Umbilical cord (tissue), 2 donors: ENCODE data around the gene DDC. TPM values are rescaled to one million over a fixed set of nuclear protein-coding genes. Genes with fewer than 3 reads are reported as not detected.
"Not testable (repeated sequence)": the region's sequence is repeated elsewhere in the genome, so short reads cannot be mapped to it uniquely, and the experiment has no call there.

ENCODE experiments used
- DNase-seq: peaks from one replicate; pipeline ENCODE4 v3.0.0-alpha.2; 2015; ENCODE audit warnings: low spot score
- total RNA-seq: library from RNA; depleted of rRNA; stranded (reverse); fragments of >200 nt; gene quantifications from one replicate; pipeline ENCODE4 v1.2.3, GENCODE V29; 2014; ENCODE audit warnings: low replicate concordance; ENCODE audit not compliant: insufficient read depth

The DDC gene
- total RNA-seq, 1 donor from 2014 or later = 8.9 TPM

- DNase-seq = no peak
These were observed 8.8 kb downstream of the DDC start for GRCh38 chr7:50556247-50556991.

DNA sequence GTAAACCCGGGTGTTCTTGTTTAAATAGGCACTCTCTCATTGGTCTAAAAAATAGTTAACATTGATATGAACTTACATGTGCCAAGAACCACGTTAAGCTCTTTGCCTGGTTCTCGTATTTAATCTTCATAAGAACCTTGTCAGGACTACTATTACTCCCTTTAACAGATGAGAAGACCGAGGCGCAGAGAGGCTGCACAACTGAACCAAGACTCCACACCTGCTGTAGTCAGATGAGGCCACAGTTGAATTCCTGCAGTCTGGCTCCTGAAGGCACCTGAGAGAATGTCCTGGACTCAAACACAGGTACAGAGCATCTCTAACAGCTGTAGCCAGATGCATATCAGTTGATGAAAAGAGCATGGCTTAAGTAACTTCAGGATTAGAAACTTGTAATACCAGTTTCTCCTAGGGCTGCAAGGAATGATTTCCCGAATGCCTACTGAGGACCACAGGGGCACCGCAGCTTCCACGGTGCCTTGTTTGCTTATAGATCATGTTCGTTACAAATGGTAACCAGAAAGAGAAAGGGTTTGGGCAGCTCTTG lies 9.5 kb downstream of the DDC start:
- no peak for DNase-seq

GRCh38 chr7:50554431-50555322 lies 10.5 kb downstream of the DDC start:
- DNase-seq = no peak

DNA sequence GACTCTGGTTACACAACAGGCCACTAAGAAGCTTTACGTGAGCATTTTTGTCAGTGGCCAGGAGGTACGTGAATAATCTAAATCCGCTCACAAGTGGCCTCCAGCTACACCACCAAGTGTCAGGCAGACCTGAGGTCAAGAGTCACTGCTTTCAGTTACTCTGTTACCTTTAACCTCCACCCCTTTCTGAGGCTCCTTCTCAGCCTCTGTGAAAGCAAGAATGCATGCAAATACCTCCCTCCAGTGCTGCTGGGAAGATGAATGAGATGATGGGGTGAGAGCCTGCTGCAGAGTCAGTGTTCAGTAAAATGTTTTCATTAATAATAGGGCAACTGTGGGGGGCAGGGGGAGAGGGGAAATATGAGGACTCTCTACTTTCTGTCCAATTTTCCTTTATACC lies 11.2 kb downstream of the DDC start:
- DNase-seq = no peak

GRCh38 chr7:50552921-50553320 lies 12.3 kb downstream of the DDC start:
- DNase-seq = peak; percentile 38

GRCh38 chr7:50552139-50552538 lies 13.1 kb downstream of the DDC start:
- DNase-seq = no peak

DNA sequence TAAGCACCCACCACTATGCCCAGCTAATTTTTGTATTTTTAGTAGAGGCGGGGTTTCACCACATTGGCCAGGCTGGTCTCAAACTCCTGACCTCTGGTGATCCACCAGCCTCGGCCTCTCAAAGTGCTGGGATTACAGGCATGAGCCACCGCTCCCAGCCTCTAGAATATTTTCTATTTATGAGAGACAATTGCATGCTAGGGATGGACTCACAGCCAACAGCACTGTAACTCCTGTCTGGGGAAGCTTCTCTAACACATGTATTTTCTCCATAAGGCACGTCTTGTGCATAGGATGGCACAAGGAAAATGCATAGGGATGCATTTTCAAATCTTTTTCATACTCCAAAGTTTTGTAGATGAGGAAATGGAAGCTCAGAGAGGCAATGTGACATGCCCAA lies 19.6 kb downstream of the DDC start:
- DNase-seq = not testable (repeated sequence)

- DNase-seq = no peak
These were observed 20.2 kb downstream of the DDC start for GRCh38 chr7:50544992-50545391.

- DNase-seq = no peak
These were observed 21.3 kb downstream of the DDC start for GRCh38 chr7:50543776-50544442.

GRCh38 chr7:50542132-50542531 lies 23.1 kb downstream of the DDC start:
- DNase-seq = no peak

- no peak for DNase-seq
These were observed 24.2 kb downstream of the DDC start for GRCh38 chr7:50540785-50541579.

- no peak for DNase-seq
These were observed 25.5 kb downstream of the DDC start for GRCh38 chr7:50539725-50540124.

- no peak for DNase-seq
These were observed 26.7 kb downstream of the DDC start for GRCh38 chr7:50538478-50538877.

DNA sequence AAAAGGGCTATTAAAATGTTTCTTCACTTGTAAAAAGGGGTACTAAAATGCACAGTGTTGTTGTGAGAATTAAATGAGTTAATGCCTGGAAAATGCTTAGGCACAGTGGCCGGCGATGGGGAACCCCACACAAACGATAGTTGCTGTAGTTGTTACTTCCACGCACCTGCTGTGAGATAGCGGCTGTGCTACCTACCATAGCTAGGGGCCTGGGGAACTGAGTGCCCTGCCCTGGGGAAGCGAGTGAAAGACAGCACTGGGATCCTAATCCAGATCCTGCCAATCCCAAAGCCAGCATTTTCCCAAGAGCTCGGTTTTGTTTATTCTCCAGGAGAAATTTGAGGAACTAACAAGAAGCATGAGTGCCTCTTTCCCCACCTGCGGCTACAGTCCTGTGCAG lies 27.8 kb downstream of the DDC start:
- no peak for DNase-seq

DNA sequence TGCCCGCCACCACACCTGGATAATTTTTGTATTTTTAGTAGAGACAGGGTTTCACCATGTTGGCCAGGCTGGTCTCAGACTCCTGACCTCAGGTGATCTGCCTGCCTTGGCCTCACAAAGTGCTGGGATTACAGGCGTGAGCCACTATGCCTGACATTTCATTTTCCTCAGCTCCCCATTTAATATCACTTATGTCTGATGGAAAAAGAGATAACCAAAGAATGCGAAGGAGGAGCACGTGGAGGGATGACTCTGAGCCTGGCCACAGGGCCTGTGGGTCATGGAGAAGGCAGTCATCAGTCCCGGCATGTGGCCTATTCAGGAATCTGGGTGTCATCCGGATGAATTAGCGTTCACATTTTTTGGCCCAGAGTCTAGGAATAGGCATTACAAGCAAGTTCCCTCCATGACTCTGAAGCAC lies 29.9 kb downstream of the DDC start:
- not testable (repeated sequence) for DNase-seq

GRCh38 chr7:50534690-50535290 lies 30.4 kb downstream of the DDC start:
- no peak for DNase-seq

- DNase-seq = no peak
These were observed 31.3 kb downstream of the DDC start for GRCh38 chr7:50533866-50534265.

GRCh38 chr7:50531928-50532327 lies 33.3 kb downstream of the DDC start:
- DNase-seq = no peak

DNA sequence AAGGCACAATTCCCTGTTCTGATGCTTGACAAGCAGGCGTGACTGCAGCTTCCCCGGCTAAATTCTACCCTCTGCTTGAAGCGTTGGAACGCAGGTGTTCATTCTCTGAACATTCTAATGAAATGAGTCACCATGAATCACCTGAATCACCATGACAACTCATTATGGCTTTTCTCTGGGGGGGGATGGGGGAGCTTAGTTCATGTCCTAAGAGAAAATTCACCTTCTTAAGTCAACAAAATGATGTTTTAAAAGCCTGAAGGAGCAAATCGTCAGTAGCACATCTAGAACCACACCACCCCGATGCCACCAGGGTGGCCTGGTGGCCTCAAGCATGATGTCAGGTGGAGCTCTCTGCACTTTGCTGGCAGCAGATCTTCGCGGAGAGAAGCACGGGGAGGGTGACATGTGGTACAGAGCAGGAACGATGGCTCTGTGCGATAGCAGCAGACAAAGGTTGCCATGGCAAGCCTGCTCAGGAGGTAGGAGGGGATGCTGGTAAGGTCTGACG lies 33.7 kb downstream of the DDC start:
- DNase-seq = peak; percentile 56

DNA sequence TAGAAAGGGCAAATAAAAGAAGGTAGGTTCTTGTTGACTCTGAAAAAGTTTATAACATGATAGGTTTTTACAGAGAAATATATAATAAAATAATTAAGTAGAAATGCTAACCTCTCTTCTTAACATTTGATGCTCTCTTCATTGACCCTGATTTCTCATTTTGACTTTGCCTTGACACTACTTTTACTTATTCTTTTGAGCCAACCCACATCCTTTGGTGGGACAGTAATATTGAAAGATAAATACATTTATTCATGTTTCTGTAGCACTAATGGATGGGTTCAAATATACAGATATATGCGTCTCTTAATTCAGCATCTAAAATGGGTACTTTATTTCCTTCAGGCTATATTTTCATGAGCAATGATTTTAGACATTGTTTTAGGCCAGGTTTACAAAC lies 34.4 kb downstream of the DDC start:
- no peak for DNase-seq
